ENCODE measurements around the gene HOXB9.

The HOXB9 gene

GRCh38 chr17:48616717-48617470 is 9.3 kb downstream of the HOXB9 start:
- no peak for DNase-seq (ENCODE audit: low read depth)
- no peak for TF ChIP-seq CTCF (conservative IDR thresholded peaks at IDR 0.05; ENCODE audit: low read length)
- no peak overlapping the region for H3K4me3 ChIP-seq (ENCODE audit: low read length)

GRCh38 chr17:48615963-48616716 is 10.0 kb downstream of the HOXB9 start:
- no peak overlapping the region for H3K4me3 ChIP-seq (ENCODE audit: low read length)
- no peak for DNase-seq (ENCODE audit: low read depth)
- TF ChIP-seq CTCF (conservative IDR thresholded peaks at IDR 0.05; ENCODE audit: low read length) = no peak

- DNase-seq (ENCODE audit: low read depth) = peak; percentile 32
- TF ChIP-seq CTCF (conservative IDR thresholded peaks at IDR 0.05; ENCODE audit: low read length) = no peak
- H3K4me3 ChIP-seq (ENCODE audit: low read length) = peak within 1 kb of the TSS; percentile 67
These were observed 10.9 kb downstream of the HOXB9 start, which contains the start of gene HOXB8 for GRCh38 chr17:48615047-48615962. HOXB8 (minus strand) TSS chr17:48615292; CDS start chr17:48614704, 588 bp downstream.

GRCh38 chr17:48613862-48614694 is 12.1 kb downstream of the HOXB9 start:
- peak overlapping the region; percentile 67 for H3K4me3 ChIP-seq (ENCODE audit: low read length)
- no peak for TF ChIP-seq CTCF (conservative IDR thresholded peaks at IDR 0.05; ENCODE audit: low read length)
- no peak for DNase-seq (ENCODE audit: low read depth)

DNA sequence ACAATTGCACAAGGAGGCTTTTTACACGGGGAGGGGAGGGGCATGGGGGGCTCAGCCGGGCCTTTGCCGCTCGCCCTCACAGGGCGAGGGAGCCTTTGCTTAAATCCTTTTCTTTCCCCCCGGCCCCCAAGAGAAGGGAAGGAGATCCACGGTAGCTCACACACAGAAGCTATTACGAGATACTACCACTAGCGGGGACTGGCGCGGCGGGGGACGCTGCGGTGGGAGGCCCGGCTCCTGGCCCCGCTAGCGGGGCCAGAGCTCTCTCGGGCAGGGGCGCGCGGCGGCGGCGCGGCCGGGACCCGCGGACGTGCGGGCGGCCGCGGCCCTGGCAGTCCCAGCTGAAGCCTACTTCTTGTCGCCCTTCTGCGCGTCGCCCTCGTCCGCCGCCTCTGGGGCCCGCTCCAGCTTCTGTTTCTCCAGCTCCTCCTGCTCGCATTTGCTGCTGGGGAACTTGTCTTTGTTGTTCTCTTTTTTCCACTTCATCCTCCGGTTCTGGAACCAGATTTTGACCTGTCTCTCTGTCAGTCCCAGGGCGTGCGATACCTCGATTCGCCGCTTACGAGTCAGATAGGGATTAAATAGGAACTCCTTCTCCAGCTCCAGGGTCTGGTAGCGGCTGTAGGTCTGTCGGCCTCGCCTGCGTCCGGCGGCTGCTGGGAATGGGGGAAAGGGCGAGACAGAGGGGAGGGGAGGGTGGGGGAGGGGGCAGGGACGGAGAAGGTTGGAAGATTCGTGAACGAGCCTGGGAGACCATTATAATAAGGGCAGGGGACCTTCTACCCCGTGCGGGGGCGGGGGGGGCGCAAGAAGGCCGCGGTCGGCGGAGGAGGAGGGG is 13.1 kb downstream of the HOXB9 start:
- peak; percentile 39 for TF ChIP-seq CTCF (conservative IDR thresholded peaks at IDR 0.05; ENCODE audit: low read length)
- H3K4me3 ChIP-seq (ENCODE audit: low read length) = peak overlapping the region; percentile 67
- DNase-seq (ENCODE audit: low read depth) = no peak

Measured in AG10803 (cell line).